ENCODE results near the gene OR1D5.
"Not testable (repeated sequence)": the region's sequence is repeated elsewhere in the genome, so short reads cannot be mapped to it uniquely, and the experiment has no call there.

Gene OR1D5, protein sequence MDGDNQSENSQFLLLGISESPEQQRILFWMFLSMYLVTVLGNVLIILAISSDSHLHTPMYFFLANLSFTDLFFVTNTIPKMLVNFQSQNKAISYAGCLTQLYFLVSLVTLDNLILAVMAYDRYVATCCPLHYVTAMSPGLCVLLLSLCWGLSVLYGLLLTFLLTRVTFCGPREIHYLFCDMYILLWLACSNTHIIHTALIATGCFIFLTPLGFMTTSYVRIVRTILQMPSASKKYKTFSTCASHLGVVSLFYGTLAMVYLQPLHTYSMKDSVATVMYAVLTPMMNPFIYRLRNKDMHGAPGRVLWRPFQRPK

DNA sequence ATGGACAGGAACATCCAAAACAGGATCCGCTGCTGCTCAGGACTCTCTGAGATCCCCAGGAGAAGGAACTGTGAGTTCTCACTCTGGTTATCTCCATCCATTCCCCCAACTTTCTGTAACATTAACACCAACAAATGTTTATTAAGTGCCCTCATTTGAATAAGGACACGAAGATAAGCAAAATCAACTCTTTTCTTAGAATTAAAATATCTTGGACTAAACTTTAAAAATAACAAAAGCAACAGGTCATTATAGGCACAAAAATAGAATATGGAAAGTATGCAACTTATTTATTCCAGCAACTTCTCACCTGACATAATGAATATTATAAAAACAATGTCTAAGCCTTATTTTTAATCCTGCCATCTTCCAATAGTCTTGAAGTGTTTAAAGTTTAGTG, at the start of gene OR1D5:
Gene OR1D5 (minus strand): TSS at position 101 of the 400 bp plus-strand sequence. CDS start 0 bp downstream, at position 101.
- not testable (repeated sequence) for DNase-seq

DNA sequence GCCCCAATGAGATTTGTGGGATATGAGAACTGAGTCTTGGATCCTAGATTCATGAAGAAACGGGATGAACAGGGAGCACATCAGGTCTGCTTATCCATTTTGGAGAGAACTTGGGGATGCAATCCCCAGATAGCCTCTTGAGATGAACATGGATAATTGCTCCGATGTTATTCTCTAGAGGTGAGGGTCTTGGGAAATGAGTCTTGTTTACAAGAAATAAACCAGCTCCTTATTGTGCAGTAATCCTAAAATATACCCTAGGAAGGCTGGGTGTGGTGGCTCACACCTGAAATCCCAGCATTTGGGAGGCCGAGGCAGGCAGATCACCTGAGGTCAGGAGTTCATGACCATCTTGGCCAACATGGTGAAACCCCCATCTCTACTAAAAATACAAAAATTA, 40.9 kb upstream of the OR1D5 start, which contains the start of gene OR1D2:
Gene OR1D2 (minus strand): TSS at position 101 of the 400 bp plus-strand sequence. CDS start 11,426 bp downstream, outside the sequence.
- no peak for DNase-seq

DNA sequence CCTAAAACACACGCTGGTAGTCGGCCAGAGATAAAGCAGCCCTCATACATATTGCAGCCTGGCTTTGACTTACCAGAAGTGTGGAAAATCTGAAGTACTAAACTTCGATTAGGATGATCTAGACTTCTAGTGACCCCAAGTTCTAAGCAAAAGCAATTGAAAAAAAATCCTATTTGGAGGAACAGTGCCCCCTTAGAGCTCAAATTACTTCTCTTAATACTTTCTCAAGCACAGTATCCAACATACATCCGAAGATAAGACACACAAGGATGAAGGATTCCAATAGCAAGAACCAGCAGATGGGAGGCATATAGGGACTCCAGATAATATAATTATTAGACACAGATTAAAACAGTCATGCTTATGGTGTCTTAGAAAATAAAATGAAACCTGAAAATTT, 10.4 kb upstream of the OR1D5 start:
- DNase-seq, result not testable (repeated sequence)

DNA sequence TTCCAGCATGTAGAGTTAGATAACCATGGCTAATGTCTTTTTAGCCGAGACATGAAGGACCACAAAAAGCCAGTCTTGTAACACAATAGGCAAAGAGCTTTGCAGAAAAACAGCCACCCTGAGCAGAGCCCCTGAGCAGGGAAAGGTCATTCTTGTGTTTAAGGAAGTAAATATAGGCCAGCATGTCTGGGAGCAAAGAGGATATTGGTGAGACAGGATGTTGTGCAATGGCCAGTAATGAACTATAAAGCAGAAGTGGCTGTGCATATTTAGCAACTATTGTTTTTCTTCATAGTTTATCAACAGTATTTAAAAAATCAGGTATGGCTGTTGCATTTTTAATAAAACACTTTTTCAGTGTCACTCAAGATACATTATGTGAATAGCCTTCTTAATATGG, 1.8 kb upstream of the OR1D5 start:
- peak in 3 of 56 donors; percentile 5 to 12 (median 8) for DNase-seq

DNA sequence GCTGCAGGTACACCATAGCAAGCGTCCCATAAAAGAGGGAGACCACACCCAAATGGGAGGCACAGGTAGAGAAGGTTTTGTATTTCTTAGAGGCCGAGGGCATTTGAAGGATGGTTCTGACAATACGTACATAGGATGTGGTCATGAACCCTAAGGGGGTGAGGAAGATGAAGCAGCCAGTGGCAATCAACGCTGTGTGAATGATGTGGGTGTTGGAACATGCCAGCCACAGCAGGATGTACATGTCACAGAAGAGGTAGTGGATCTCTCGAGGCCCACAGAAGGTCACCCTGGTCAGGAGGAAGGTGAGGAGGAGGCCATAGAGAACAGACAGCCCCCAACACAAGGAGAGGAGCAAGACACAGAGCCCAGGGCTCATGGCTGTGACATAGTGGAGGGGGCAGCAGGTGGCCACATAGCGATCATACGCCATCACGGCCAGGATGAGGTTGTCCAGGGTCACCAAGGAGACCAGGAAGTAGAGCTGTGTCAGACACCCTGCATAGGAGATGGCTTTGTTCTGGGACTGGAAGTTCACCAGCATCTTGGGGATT, 506 bp downstream of the OR1D5 start:
- not testable (repeated sequence) for DNase-seq

DNA sequence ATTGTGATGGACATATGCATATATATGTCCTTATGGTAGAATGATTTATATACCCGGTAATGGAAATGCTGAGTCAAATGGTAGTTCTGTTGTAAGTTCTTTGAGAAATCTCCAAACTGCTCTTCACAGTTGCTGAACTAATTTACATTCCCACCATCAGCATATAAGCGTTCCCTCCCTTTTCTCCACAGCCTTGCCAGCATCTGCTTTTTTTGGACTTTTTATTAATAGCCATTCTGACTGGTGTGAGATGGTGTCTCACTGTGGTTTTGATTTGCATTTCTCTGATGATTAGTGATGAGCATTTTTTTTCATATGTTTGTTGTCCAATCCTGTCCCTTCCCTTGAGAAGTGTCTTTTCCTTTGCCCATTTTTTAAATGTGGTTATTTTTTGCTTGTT, 8.5 kb downstream of the OR1D5 start:
- not testable (repeated sequence) for DNase-seq

DNA sequence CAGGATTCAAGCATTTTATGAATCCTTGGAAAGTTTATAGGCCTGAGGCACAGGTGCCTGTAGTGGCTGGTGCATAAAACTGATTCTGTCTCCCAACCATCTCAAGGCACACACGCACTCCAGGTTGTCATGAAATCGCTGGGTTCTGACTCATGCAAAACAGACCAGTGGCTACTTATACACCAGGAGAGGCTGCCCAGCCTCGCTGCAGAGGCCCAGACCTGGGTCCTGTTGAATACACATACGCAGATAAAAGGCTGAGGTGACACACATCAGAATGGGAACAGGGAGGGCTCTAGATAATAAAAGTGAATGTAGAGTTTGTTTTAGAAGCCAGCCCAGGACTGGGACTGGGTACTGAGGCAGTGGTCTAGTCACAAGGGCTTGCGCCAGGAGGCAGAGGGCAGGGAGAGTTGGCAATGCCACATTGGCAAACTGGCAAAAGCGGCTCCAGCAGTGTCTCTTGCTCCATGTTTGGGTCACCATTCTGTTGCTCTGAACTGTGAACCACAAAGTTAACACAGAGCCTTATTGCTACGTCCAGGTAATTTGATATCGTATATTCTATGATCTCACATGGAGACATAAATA, 13.6 kb downstream of the OR1D5 start:
- DNase-seq, result no peak

DNA sequence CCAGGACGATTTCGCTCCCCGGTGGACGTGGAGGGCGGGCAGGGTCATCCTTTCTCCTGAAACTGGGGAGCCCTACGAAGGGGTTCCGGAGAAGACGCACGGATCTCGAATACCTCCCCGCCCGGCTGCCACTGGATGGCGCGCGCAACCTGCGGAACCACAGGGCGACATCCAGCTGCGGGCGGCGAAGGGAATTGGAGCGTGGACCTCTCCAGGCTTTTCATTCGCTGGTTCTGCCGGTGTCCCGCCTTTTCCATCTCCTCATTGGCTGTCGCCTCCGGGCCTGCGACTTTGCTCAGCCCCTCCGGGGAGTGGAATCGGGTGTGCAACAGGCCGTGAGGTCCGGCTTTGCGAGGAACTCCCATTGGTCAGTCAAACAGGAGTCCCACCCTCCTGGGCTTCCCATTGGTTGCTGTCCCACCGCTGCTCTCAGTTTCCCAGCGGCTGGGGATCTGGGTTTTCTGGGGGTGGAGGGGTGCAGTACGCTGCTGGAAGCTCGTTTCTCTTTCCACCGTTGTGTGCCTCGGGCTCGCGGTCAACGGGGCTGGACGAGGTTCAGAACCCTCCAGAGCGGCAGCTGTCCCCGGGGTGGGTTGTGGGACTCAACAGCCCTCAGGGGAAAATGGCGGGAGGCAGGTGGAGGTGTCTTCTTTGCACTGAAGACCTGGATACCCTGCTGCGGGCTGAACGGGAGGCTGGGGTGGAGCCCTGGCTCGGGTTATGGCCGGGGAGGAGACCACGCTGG, 14.5 kb downstream of the OR1D5 start:
- DNase-seq, result peak; percentile 63 to 100 (median 98)

DNA sequence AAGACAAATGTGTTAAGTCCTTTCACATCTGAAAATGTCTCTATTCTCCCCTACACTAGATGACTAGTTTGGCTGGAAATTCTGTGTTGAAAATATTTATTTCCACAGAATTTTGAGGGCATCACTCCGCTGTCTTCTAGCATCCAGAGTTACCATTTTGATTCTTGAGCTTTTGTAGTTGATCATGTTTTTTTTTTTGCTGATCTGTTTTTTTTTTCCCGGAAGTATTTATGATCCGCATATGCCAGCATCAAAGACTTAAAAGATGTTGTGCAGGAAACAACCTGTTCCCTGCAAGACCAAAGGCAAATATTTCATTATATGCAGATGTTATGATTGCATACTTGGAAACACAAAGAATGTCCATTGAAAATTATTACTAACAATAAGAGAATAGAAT, 16.7 kb downstream of the OR1D5 start:
- no peak for DNase-seq

DNA sequence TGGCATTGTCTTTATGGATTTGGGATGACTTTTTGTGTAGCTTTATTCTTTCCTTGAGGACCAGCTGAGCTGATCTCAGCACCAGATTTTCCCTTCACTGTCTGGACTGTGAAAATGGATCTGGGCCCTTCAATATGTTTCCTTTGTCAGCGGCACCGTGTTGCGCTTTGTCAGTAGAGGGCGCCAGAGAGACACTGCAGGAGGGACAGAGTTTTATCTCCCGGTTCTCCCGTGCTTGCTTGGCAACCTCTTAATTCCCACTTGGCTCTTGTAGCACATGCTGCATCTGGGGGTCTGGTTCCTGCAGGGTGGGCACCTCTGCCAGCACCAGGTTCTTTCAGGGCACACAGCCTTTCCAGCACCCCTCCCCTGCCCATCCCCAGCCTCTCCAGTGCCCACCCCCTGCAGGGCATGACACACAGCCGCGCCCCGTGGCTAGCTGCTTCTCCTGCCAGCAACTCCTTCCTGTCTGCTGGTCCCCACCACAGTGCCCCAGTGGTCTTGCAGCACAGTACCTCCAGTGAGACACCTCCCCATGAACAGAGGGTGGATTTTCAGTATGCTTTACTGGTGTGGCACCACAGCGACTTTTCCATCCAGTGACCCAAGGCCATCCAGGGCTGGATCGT, 19.6 kb downstream of the OR1D5 start:
- no peak for DNase-seq

DNA sequence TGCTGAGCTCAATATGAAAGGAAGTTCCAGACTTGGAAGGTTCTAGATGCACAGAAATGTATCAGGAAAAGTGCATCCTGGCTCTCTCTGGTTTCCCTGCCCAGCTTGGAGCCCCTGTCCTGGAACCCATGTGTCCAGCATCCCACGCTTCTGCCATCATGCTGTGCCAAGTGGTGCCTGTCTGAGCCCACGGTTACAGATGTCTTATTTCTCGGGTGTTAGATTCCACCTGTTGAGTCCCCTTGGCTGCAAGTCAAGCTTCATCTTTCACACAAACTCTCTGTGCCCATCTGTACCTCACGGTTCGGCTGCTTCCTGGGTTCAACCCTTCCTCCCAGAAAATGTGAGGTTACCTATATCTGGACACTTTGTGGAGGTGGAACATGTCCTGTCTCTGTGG, 22.5 kb downstream of the OR1D5 start:
- peak in 1 of 56 donors; percentile 9 for DNase-seq

DNA sequence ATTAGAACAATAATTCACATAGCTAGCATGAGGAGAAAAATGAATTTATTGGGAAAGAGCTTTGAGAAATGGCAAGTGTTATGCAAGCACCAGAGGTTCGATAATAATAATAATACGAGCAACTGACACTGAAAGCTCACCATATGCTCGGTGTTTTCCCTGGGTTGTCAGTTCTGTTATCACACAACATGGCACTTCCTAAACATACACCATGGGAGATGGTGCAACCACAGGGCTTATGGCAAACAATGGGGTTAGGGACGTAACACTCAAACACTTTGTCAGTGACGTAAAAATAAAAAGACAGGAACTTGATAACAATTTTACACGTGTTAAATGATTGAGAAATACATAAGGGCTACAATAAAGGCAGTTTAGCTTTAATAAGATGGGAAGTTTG, 23.7 kb downstream of the OR1D5 start:
- DNase-seq, result no peak

DNA sequence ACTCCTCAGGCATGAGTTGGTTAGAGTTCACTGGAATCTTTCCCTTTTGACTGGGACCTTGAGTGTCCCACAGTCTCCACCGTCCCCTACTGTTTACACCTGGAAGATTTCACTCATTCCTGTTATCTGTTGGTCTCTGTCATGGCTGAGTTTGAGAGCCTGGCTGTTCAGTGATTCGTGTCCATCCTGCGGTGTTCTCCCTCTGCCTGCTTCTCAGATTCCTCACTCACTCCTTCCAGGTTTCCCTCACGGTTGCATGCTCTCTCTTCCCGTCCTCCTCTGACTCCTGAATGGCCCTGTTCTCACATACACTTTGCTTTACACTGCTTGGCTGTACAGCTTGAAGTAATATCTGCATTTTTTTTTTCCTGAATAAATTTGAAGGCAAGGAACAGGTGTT, 24.5 kb downstream of the OR1D5 start:
- DNase-seq, result peak in 1 of 56 donors; percentile 3

DNA sequence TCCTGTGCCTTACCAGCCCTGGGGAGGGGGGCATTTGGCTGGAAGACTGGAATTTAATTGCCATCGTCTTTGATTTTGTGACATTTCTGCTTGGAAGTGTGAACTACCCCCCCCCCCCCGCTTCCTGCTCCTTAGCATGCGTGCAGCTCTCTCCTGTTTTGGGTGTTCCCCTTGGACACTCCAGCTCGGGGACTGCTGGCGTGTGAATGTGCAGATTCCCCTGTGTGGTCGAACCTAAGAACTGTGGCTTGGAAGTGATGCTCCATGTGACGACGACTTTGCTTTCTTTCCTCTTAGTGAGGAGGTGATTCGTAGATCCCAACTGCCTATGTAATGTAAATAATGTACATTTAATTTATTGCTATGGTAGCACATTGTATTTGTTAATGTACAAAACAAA, 26.1 kb downstream of the OR1D5 start:
- no peak for DNase-seq

DNA sequence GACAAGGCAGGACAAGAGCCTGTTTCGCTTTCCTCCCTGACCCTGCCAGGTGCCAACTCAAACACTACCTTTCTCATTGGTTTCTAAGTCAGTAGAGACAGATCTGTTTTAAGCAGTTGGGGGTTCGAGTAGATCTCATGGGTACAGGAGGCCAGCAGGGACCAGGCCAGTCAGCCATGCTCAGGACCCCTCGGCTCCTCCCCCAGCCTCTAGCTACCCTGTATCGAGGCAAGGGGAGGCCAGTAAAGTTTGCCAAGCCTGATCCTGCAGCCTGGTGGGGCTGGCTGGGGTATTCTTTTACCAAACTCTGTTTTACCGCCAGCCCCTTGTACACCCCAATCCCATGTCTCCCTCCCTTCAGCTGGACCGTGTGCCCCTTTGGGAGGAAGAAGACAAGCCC, 26.6 kb downstream of the OR1D5 start:
- no peak for DNase-seq

DNA sequence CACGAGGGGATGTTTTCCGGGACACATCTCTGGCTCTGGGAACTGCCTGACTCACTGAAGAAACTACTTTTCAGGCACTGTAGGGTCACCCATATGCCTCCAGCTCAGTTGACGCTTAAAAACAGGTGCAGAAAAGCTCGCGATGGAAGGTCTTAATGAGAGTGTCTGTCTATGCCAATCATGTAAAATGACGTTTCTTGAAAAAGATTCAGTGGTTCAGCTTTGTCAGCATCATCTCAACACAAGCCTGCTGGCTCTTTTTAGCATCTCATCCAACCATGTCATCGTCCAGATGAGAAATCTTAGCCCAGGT, 27.5 kb downstream of the OR1D5 start:
- DNase-seq, result no peak

DNA sequence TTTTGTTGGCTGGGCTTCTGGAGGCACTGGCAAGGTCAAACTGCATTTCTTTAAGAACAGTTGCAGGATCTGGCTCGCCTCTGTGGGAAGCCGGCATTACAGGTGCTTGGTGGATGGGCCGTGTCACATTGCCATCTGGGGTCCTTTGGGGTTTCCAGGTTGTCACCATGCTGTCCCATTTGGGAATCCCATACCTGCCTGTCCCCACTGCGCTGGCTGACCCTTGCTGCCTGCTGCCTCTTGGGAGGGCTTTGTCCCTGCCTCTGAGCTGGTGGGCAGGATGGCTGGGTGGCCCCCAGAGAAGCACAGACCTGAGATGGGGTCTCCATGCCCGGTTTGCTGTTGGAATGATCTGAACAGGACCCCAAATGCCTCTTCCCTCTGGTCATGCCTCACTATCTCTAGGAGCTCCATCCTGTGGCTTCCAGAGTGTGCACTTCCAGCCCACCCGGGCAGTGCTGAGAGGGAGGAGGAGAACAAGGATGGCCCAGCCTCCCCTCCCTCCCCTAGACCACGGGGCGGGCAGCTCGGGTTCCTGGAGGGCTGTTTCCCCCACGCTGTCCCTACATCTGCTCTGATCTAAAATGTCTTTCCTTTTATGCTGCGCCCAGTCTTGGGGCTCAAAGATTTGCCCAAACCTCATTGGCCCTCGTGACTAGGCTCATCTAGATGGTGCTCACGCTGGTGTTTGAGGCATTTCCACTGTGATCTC, 28.0 kb downstream of the OR1D5 start:
- DNase-seq, result no peak

DNA sequence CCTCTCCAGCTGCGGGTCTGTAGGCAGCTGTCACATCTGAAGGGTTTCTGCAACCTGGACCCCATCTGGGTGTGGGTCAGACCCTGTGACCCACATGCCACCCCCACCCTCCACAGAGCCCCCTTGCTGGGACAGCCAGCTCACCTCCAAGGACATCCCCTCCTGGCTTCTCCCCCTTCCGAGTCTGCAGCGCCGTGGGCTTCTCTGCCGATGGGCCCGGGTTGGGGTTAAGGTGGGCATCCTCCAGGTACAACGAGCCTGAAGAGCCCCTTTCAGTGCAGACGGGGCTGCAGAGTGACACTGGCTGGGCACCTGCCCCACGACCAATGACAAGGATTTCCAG, 28.9 kb downstream of the OR1D5 start:
- DNase-seq, result no peak

DNA sequence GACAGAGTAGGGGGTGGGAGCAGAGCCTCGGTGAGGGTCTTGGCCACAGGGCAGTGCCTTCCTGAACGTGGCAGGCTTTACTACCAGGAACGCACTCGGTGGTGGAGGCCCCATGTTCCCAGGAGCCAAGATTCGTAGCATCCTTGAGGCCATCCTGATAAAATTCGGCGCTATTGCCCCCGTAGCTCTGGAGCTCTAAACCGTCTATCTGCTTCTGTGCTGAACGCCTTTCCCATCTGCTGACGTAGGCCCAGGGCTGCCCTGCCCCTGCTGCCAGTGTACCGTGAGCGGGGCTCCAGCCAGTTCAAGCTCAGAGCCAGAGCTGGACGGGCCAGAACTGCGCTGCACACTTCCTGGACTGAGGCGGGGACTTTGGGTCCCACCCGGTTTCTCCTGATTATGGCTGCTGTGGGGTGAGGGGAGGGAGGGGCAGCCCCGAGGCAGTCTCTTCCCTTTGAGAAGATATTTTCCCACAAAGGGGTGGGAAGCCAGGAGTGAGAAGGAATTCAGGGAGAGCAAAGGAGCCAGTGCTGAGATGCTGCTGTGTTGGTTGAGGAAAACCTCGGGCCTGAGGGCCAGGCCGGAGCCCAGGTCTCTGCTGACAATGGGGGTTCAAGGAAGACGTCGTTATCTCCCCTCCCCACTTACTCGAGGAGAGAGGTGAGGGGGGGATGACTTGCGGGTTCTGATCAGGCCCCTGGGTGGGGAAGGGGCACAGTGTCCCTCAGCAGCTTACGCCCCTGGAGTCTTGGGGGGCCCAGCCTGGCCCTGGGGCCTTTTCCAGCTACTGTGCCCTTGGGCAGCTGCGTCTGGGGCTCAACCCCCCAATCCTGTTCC, 29.4 kb downstream of the OR1D5 start:
- DNase-seq, result no peak

DNA sequence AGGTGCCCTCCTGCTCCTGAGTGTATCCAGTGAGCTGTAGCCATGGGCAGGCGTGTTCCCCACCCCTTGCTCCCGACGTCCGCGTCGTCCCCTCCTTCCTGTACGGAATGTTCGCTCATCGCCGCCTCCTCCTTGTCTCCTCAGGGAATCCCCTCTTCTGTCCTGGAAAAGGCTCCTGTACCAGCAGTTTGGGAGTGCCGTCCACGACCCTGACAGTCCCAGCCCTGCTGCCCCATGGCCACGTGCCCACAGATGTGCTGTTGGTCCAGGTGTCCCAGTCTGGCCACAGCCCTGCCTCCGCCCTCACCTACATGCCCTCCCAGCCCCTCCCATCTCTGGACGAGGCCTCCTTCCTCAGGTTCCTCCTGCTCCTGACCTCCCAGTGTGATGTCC, 30.2 kb downstream of the OR1D5 start:
- no peak for DNase-seq
